ENCODE data around the gene C2orf69. TPM values are rescaled to one million over a fixed set of nuclear protein-coding genes. Genes with fewer than 3 reads are reported as not detected.

The C2orf69 gene, protein sequence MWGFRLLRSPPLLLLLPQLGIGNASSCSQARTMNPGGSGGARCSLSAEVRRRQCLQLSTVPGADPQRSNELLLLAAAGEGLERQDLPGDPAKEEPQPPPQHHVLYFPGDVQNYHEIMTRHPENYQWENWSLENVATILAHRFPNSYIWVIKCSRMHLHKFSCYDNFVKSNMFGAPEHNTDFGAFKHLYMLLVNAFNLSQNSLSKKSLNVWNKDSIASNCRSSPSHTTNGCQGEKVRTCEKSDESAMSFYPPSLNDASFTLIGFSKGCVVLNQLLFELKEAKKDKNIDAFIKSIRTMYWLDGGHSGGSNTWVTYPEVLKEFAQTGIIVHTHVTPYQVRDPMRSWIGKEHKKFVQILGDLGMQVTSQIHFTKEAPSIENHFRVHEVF
- 5.2 and 7.7 TPM in 2 replicates for total RNA-seq

DNA sequence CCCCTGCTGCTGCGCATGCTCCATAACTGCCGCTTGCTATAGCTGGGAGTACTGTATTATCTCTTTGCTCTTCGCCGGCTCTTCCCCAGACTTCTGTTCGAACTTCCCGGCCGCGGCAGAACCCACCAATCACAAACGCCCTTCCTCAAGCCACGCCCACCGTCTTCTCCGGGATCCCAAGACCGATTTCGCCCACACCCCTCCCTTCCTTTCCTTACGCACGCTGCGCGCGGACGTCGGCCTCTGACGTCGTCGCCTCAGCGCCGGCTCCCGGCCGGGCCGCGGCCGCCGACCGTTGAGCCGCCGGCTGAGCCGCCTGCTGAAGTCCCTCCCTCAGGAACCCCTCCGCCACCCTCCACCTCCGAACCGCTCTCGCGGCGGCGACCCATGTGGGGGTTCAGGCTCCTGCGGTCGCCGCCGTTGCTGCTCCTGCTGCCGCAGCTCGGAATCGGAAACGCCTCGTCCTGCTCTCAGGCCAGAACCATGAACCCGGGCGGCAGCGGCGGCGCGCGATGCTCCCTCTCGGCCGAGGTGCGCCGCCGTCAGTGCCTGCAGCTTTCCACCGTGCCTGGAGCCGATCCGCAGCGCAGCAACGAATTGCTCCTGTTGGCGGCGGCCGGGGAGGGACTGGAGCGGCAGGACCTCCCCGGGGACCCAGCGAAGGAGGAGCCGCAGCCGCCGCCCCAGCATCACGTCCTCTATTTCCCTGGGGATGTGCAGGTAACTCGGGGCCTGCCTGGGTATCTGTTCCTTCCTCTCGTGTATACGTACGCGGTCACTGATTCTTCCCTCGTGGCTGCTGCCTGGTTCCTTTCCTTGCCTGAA, at the start of gene C2orf69:
TSS of gene C2orf69 (plus strand) at position 242 of the 825 bp plus-strand sequence. CDS start at position 388, 146 bp downstream.

DNA sequence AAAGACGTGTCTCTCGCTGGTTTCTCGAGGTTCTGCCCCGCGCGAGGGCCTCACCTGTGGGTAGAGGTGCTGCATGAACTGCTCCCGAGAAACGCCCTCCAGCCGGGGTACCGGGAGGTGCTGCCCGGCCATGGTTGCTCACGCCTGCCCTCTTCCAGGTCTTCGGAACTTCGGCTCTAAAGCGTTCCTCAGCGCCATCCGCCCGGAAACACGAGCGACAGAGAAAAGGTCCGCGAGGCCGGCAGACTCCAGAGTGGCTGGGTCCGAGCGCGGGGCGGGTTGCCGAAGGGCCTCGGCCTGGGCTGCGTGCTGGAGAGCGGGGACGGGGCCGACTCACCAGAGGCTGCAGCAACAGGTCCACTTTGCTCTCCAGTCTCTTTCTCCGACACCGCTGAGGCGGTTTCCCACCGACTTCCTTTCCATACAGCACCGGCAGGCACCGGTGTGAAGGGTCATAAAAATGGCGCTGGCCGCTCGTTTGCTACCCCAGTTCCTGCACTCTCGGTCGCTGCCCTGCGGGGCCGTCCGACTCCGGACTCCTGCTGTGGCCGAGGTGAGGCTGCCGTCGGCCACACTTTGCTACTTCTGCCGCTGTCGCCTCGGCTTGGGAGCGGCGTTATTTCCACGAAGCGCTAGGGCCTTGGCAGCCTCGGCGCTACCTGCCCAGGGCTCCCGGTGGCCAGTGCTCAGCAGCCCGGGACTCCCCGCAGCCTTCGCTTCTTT, 44.4 kb downstream of the C2orf69 start, which contains the start of the genes MAIP1 and TYW5:
TSS of gene MAIP1 (plus strand) at position 244 of the 723 bp plus-strand sequence. CDS start at position 461, 217 bp downstream.
TSS of gene TYW5 (minus strand) at position 153 of the 723 bp plus-strand sequence. CDS start at position 132, 21 bp downstream.

Other genes with a start within 250 kb of the C2orf69 start
- 0.49 and 2.7 TPM in 2 replicates for gene FTCDNL1, start 60.1 kb upstream of the C2orf69 start, total RNA-seq
- 2.1 and 3.0 TPM in 2 replicates for gene TYW5, start 44.2 kb downstream of the C2orf69 start, total RNA-seq
- gene MAIP1, start 44.3 kb downstream of the C2orf69 start, total RNA-seq = 30.6 and 46.8 TPM in 2 replicates